ENCODE measurements around the gene TBC1D22A.

TBC1D22A gene

DNA sequence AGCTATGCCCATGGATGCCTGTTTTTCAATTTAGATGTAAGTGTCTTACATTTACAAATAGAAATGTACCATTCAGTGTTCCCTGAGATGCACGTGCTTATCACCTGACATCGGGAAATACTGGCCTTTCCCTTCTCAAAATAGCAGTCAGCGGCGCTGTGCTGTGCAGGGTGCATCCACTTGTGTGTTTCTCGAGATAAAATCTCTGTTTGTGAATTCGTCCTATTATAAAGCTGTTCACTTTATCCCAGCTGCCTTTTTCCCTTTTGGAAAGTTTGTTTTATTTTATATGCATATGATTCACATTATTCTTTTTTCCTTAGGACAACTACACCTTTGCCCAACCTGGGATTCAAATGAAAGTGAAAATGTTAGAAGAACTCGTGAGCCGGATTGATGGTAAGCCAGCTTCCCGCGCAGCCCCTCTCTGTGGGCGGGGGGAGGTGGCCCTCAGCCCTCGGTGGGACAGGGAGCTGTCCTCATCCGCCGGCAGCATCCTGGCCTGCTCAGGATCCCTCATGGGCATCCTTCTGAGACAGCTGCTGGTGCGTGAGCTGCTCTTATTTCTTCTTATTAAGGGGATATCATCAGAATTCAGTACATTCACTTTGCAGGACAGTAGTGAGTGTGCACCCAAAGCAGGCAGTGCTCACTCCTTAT, 235.0 kb downstream of the TBC1D22A start:
- no peaks in the 10 kb centered on the region for H3K4me1 ChIP-seq (ENCODE audit: control insufficient read depth, insufficient read depth, low read length, poor library complexity, severe bottlenecking)
- H3K27ac ChIP-seq (ENCODE audit: insufficient read depth, low read length, poor library complexity, severe bottlenecking): no peak overlapping the region
- no peak overlapping the region for H3K4me3 ChIP-seq (ENCODE audit: insufficient read depth, low read depth, low read length, poor library complexity, severe bottlenecking)
- no peaks in the 10 kb centered on the region for H3K9me3 ChIP-seq (ENCODE audit: control insufficient read depth, low read length)
- DNase-seq: no peak
- H3K27me3 ChIP-seq (replicated peaks; ENCODE audit: control insufficient read depth, insufficient read depth, low read length, poor library complexity, severe bottlenecking): no peaks in the 10 kb centered on the region
- peaks cover 10% of the 10 kb centered on the region for H3K36me3 ChIP-seq (ENCODE audit: control insufficient read depth, insufficient read depth, low read length)

DNA sequence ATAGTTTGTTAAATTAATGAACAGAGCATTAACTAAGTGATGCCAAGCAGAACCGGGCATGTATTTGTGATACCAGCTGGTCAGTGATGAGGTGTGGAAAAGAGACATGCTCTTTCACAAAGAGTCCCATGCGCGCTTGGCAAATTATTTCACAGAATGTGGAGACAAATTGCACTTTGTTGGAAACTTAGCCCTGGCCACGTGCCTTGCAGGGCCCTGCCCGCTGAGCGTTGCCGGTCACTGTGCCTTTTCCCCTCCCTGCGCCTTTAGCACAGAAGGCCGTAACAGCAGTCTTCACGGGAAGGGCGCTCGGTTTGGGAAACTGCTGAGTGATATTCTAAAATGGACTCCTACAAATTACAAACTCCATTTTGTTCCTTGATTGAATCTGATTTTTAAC, 235.9 kb downstream of the TBC1D22A start:
- Histone ChIP-seq H3K4me1 (ENCODE audit: control insufficient read depth, insufficient read depth, low read length, poor library complexity, severe bottlenecking) (no peaks in the 10 kb centered on the region), H3K4me3 (ENCODE audit: insufficient read depth, low read depth, low read length, poor library complexity, severe bottlenecking) (no peak overlapping the region), H3K36me3 (ENCODE audit: control insufficient read depth, insufficient read depth, low read length) (peaks cover 10% of the 10 kb centered on the region), H3K9me3 (ENCODE audit: control insufficient read depth, low read length) (no peaks in the 10 kb centered on the region), H3K27ac (ENCODE audit: insufficient read depth, low read length, poor library complexity, severe bottlenecking) (no peak overlapping the region), H3K27me3 (replicated peaks; ENCODE audit: control insufficient read depth, insufficient read depth, low read length, poor library complexity, severe bottlenecking) (no peaks in the 10 kb centered on the region)
- no peak for DNase-seq

DNA sequence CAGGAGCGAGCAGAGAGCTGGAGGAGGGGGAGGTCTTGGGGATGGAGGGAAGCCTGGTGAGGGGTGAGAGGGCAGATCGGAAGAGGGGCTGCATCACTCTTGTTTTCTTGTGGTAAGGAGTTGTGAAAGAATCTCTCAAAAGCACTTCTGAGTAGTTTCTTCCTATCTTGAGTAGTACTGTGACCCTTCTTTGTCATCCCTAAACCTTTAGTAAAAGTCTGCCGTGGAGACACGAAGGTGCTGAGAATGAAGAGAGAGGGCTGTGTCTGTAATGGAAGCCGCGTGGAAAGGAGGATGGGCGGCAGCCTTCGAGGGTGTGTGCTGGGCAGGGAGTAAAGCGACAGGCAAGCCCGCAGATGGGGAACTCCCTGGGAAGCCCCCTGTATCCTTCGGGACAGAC, 237.8 kb downstream of the TBC1D22A start:
- Histone ChIP-seq H3K36me3 (ENCODE audit: control insufficient read depth, insufficient read depth, low read length) (peaks cover 7% of the 10 kb centered on the region), H3K27ac (ENCODE audit: insufficient read depth, low read length, poor library complexity, severe bottlenecking) (no peak overlapping the region)

DNA sequence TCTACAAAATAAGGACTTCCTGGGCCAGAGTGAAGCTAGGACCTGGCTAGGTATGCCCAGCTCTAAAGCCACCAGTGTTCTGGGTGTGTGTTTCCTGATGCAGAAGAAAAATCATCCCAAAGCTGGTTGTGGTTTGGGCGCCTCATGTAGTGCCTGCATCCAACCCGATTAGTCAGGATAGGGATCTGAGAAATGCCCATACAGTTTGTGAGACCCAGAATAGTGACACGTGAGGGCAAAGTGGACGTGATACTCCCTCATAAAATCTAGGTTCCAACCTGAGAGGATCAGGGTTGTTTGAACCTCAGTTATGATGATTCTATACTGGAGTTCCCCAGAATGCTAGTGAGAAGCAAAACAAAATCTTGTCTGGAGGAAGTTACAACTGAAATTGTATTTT, 238.4 kb downstream of the TBC1D22A start:
- no peaks in the 10 kb centered on the region for H3K4me1 ChIP-seq (ENCODE audit: control insufficient read depth, insufficient read depth, low read length, poor library complexity, severe bottlenecking)
- H3K27me3 ChIP-seq (replicated peaks; ENCODE audit: control insufficient read depth, insufficient read depth, low read length, poor library complexity, severe bottlenecking): no peaks in the 10 kb centered on the region
- peaks cover 7% of the 10 kb centered on the region for H3K36me3 ChIP-seq (ENCODE audit: control insufficient read depth, insufficient read depth, low read length)
- no peak overlapping the region for H3K4me3 ChIP-seq (ENCODE audit: insufficient read depth, low read depth, low read length, poor library complexity, severe bottlenecking)
- H3K9me3 ChIP-seq (ENCODE audit: control insufficient read depth, low read length): no peaks in the 10 kb centered on the region
- no peak for DNase-seq
- H3K27ac ChIP-seq (ENCODE audit: insufficient read depth, low read length, poor library complexity, severe bottlenecking): no peak overlapping the region

More for the DNA sequence above, 237.8 kb downstream of the TBC1D22A start:
- Histone ChIP-seq H3K4me3 (ENCODE audit: insufficient read depth, low read depth, low read length, poor library complexity, severe bottlenecking) (no peak overlapping the region), H3K9me3 (ENCODE audit: control insufficient read depth, low read length) (no peaks in the 10 kb centered on the region), H3K27me3 (replicated peaks; ENCODE audit: control insufficient read depth, insufficient read depth, low read length, poor library complexity, severe bottlenecking) (no peaks in the 10 kb centered on the region), H3K4me1 (ENCODE audit: control insufficient read depth, insufficient read depth, low read length, poor library complexity, severe bottlenecking) (no peaks in the 10 kb centered on the region)
- no peak for DNase-seq

DNA sequence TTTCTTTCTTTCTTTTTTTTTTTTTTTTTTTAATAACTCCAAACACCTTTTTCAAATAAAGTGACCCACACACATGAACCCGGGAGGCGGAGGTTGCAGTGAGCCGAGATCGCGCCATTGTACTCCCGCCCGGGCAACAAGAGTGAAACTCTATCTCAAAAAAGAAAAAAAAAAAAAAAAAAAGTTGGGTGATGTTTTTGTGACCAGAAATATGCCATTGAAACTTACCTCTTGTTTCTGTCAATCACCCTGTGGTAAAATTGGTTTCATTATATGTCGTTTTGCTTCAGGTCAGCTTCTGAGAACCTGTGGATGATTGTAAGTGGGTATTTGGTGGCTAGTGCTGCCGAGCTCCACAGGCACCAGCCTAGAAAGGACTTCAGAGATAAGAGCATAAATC, 238.8 kb downstream of the TBC1D22A start:
- no peak overlapping the region for H3K27ac ChIP-seq (ENCODE audit: insufficient read depth, low read length, poor library complexity, severe bottlenecking)
- H3K36me3 ChIP-seq (ENCODE audit: control insufficient read depth, insufficient read depth, low read length): peaks cover 7% of the 10 kb centered on the region
- H3K4me1 ChIP-seq (ENCODE audit: control insufficient read depth, insufficient read depth, low read length, poor library complexity, severe bottlenecking): no peaks in the 10 kb centered on the region
- no peak overlapping the region for H3K4me3 ChIP-seq (ENCODE audit: insufficient read depth, low read depth, low read length, poor library complexity, severe bottlenecking)
- H3K27me3 ChIP-seq (replicated peaks; ENCODE audit: control insufficient read depth, insufficient read depth, low read length, poor library complexity, severe bottlenecking): no peaks in the 10 kb centered on the region
- no peak for DNase-seq
- H3K9me3 ChIP-seq (ENCODE audit: control insufficient read depth, low read length): no peaks in the 10 kb centered on the region

DNA sequence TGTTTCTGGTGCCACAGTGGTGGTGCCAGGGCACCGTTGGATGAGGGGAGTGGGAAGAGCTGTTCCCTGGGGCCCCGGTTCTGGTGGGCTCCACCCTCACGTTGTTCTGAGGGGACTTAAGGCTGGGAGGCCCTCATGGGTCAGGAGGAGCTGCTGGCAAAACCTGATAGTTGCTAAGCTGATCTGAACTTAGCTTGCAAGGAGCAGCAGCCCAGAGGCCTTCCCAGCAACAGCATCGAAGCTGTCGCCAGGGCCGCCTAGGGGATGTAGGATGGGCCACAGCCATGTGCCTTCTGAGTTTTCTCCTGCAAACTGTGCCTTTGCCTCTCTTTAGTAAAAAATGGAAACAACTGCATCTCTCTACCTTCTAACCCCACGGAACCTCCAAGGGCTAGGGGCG, 240.2 kb downstream of the TBC1D22A start:
- Histone ChIP-seq H3K9me3 (ENCODE audit: control insufficient read depth, low read length) (no peaks in the 10 kb centered on the region), H3K27me3 (replicated peaks; ENCODE audit: control insufficient read depth, insufficient read depth, low read length, poor library complexity, severe bottlenecking) (no peaks in the 10 kb centered on the region), H3K36me3 (ENCODE audit: control insufficient read depth, insufficient read depth, low read length) (peaks cover 5% of the 10 kb centered on the region), H3K4me1 (ENCODE audit: control insufficient read depth, insufficient read depth, low read length, poor library complexity, severe bottlenecking) (no peaks in the 10 kb centered on the region), H3K27ac (ENCODE audit: insufficient read depth, low read length, poor library complexity, severe bottlenecking) (no peak overlapping the region), H3K4me3 (ENCODE audit: insufficient read depth, low read depth, low read length, poor library complexity, severe bottlenecking) (no peak overlapping the region)
- DNase-seq: no peak

DNA sequence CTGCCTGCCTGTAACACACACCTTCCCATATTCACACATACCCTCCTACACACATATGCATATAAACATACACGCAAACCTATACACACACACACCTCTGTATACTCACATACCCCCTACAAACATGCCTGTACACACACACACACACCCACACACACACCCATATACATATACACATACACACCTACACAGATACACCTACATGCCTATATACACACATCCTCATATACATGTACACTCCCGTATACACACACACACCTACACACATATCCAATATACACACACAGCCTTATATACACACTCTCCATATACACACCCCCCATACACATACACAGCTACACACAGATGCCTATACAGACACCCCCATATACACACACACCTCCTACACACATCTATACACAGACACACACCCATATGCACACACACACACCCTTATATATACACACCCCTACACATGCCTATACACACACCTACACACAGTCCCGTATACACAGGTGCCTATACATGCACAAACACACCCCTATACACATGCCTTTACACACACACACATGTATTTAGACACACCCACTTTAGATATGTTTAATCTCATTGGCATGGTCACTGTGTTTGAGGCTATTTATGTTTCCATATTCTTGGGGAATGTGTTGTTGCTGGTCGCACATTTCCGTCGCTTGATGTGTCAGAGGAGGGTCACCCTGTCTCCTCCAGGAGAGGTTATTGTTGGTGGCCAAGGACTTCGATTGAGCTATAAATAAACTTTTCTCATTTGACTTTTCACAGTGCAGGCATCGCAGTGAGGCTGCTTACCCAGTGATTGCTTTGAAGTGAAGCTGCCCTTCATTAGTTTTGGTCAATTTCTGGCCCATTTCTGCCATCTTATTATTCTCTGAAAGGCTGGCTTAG, 243.3 kb downstream of the TBC1D22A start:
- Histone ChIP-seq H3K27ac (ENCODE audit: insufficient read depth, low read length, poor library complexity, severe bottlenecking) (no peak overlapping the region), H3K4me3 (ENCODE audit: insufficient read depth, low read depth, low read length, poor library complexity, severe bottlenecking) (no peak overlapping the region), H3K27me3 (replicated peaks; ENCODE audit: control insufficient read depth, insufficient read depth, low read length, poor library complexity, severe bottlenecking) (no peaks in the 10 kb centered on the region), H3K36me3 (ENCODE audit: control insufficient read depth, insufficient read depth, low read length) (peaks cover 11% of the 10 kb centered on the region), H3K9me3 (ENCODE audit: control insufficient read depth, low read length) (no peaks in the 10 kb centered on the region), H3K4me1 (ENCODE audit: control insufficient read depth, insufficient read depth, low read length, poor library complexity, severe bottlenecking) (no peaks in the 10 kb centered on the region)
- DNase-seq: no peak

DNA sequence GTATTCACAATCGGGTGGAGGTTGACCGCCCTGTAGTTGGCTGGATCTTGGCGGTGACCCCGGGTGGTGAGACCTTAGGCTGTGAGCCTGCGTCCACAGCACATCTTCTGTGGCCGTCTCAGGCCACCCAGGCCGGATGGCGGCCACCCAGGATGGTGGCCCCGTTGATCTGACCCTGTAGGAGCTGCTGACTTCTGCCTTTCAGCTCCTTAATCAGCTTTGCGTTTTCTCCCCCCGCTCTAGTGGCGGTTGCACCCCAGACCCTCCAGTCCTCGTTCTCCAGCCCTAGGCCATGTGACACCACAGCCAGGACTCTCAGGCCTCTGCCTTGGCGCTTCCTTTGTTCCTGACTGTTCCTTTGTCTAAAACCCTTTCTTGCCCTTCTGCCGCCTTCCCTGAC, 244.0 kb downstream of the TBC1D22A start:
- no peaks in the 10 kb centered on the region for H3K27me3 ChIP-seq (replicated peaks; ENCODE audit: control insufficient read depth, insufficient read depth, low read length, poor library complexity, severe bottlenecking)
- DNase-seq: no peak
- no peak overlapping the region for H3K27ac ChIP-seq (ENCODE audit: insufficient read depth, low read length, poor library complexity, severe bottlenecking)
- no peaks in the 10 kb centered on the region for H3K4me1 ChIP-seq (ENCODE audit: control insufficient read depth, insufficient read depth, low read length, poor library complexity, severe bottlenecking)
- H3K36me3 ChIP-seq (ENCODE audit: control insufficient read depth, insufficient read depth, low read length): peaks cover 11% of the 10 kb centered on the region
- no peak overlapping the region for H3K4me3 ChIP-seq (ENCODE audit: insufficient read depth, low read depth, low read length, poor library complexity, severe bottlenecking)
- H3K9me3 ChIP-seq (ENCODE audit: control insufficient read depth, low read length): no peaks in the 10 kb centered on the region

DNA sequence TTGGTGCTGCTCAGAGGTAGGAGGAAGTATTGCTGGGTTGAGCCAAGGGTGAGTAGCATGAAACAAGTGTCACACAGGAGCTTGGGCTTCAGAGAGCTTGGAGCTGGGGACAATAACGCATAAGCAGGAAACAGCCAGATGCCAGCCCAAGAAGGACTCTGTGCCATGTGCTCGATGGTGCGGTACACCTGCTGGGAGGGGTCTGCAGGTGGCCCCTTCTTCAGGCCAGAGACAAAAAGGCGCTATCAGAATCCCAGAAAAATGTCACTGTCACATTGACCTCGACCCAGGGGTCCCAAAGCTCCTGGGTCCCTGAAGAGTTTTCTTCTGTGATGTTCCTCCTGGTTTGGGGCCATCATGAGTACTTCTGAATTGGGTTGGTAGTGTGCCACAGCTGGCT, 244.4 kb downstream of the TBC1D22A start:
- no peak overlapping the region for H3K27ac ChIP-seq (ENCODE audit: insufficient read depth, low read length, poor library complexity, severe bottlenecking)
- no peaks in the 10 kb centered on the region for H3K4me1 ChIP-seq (ENCODE audit: control insufficient read depth, insufficient read depth, low read length, poor library complexity, severe bottlenecking)
- no peak overlapping the region for H3K4me3 ChIP-seq (ENCODE audit: insufficient read depth, low read depth, low read length, poor library complexity, severe bottlenecking)
- H3K36me3 ChIP-seq (ENCODE audit: control insufficient read depth, insufficient read depth, low read length): peaks cover 11% of the 10 kb centered on the region
- no peaks in the 10 kb centered on the region for H3K27me3 ChIP-seq (replicated peaks; ENCODE audit: control insufficient read depth, insufficient read depth, low read length, poor library complexity, severe bottlenecking)
- DNase-seq: no peak
- H3K9me3 ChIP-seq (ENCODE audit: control insufficient read depth, low read length): no peaks in the 10 kb centered on the region

DNA sequence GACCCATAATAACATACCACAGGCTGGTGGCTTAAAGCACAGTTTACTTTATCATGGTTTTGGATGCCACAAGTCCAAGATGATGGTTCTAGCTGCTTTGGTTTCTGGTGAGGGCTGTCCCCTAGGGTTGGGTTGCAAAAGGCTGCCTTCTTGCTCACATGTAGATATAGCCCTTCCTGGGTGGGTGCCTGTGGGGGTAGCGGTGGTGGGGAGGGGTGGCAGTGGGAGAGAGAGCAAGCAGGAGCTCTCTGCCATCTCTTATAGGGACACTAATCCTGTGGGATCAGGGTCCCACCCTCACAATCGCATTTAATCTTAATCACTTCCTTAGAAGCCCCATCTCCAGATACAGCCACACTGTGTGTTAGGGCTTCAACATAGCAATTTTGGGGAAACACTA, 245.0 kb downstream of the TBC1D22A start:
- no peaks in the 10 kb centered on the region for H3K9me3 ChIP-seq (ENCODE audit: control insufficient read depth, low read length)
- H3K4me1 ChIP-seq (ENCODE audit: control insufficient read depth, insufficient read depth, low read length, poor library complexity, severe bottlenecking): no peaks in the 10 kb centered on the region
- H3K27ac ChIP-seq (ENCODE audit: insufficient read depth, low read length, poor library complexity, severe bottlenecking): no peak overlapping the region
- H3K4me3 ChIP-seq (ENCODE audit: insufficient read depth, low read depth, low read length, poor library complexity, severe bottlenecking): no peak overlapping the region
- no peak for DNase-seq
- H3K27me3 ChIP-seq (replicated peaks; ENCODE audit: control insufficient read depth, insufficient read depth, low read length, poor library complexity, severe bottlenecking): no peaks in the 10 kb centered on the region
- peaks cover 11% of the 10 kb centered on the region for H3K36me3 ChIP-seq (ENCODE audit: control insufficient read depth, insufficient read depth, low read length)

Measured in effector memory CD4-positive, alpha-beta T cell (primary cell).